MM.1S (cell line): ENCODE measurements around the gene PRKCD.

Experiments used
- CTCF ChIP-seq: fragments of 300-600 bp; sonication (generic); IDR thresholded peaks from 2 replicates; pipeline ENCODE4 v1.5.1; 2016; ENCODE audit warnings: antibody characterized with exemption, low read length, mixed read lengths
- EZH2 ChIP-seq: fragments of 300-600 bp; sonication (generic); optimal IDR thresholded peaks from 2 replicates; pipeline ENCODE3; 2017; ENCODE audit warnings: low read depth, mild to moderate bottlenecking, antibody characterized with exemption, low read length, mixed read lengths
- EZH2phosphoT487 ChIP-seq: fragments of 300-600 bp; sonication (generic); IDR thresholded peaks from 2 replicates; pipeline ENCODE4 v1.6.1; 2018; ENCODE audit warnings: antibody characterized with exemption, low read length

GRCh38 chr3:53223025-53223424, 62.0 kb downstream of the PRKCD start:
- TF ChIP-seq CTCF = no peak
- no peak for TF ChIP-seq EZH2
- TF ChIP-seq EZH2phosphoT487 = no peak
